Measurements from ENCODE around the gene CTSO. TPM values are rescaled to one million over a fixed set of nuclear protein-coding genes. Genes with fewer than 3 reads are reported as not detected.

Gene CTSO
- total RNA-seq = 28.1 TPM
- long read RNA-seq, transcript CTSO-201 (8 exons, 2,954 nt) = major isoform, 81 of 92 reads
- long read RNA-seq, partial matches to known transcripts = 5 of 92 reads
- long read RNA-seq, other reads (novel, unspliced or antisense) = 6 of 92 reads

- Histone ChIP-seq H3K36me3 (no peaks in the 10 kb centered on the region), H3K4me1 (peaks cover 10% of the 10 kb centered on the region), H3K9me3 (no peaks in the 10 kb centered on the region), H3K27me3 (ENCODE audit: low read depth) (no peaks in the 10 kb centered on the region), H3K27ac (peak within 1 kb of the TSS; percentile 99), H3K4me3 (peak within 1 kb of the TSS; percentile 69)
- DNase-seq = peak; percentile 85
- intact Hi-C loops (cut with DNase I) = loop anchor here (5.0 kb wide), 1 partner anchor 141 kb away; no protein-coding TSS in a partner anchor
- peak; percentile 95 to 97 for ATAC-seq
- peak; percentile 64 for TF ChIP-seq CTCF (IDR thresholded peaks at IDR 0.05)
These were observed at the start of gene CTSO for GRCh38 chr4:155953151-155954117. Gene CTSO (minus strand): TSS chr4:155953866. CDS start chr4:155953847, 19 bp downstream.

GRCh38 chr4:156000491-156000890, 46.8 kb upstream of the CTSO start:
- H3K27me3 ChIP-seq (ENCODE audit: low read depth) = no peaks in the 10 kb centered on the region
- ATAC-seq (no peak), DNase-seq (no peak)
- H3K4me3 ChIP-seq = no peak overlapping the region
- intact Hi-C loops (cut with DNase I) = no loop called here
- no peaks in the 10 kb centered on the region for H3K4me1 ChIP-seq
- no peak overlapping the region for H3K27ac ChIP-seq
- TF ChIP-seq CTCF (IDR thresholded peaks at IDR 0.05) = no peak
- no peaks in the 10 kb centered on the region for H3K36me3 ChIP-seq
- H3K9me3 ChIP-seq = no peaks in the 10 kb centered on the region

- Histone ChIP-seq H3K27ac (no peak overlapping the region), H3K9me3 (no peaks in the 10 kb centered on the region), H3K27me3 (ENCODE audit: low read depth) (no peaks in the 10 kb centered on the region), H3K36me3 (no peaks in the 10 kb centered on the region), H3K4me3 (no peak overlapping the region), H3K4me1 (no peaks in the 10 kb centered on the region)
- ATAC-seq (no peak), DNase-seq (no peak)
- intact Hi-C loops (cut with DNase I) = no loop called here
- no peak for TF ChIP-seq CTCF (IDR thresholded peaks at IDR 0.05)
These were observed 46.1 kb upstream of the CTSO start for GRCh38 chr4:155999725-156000124.

- Histone ChIP-seq H3K27me3 (ENCODE audit: low read depth) (no peaks in the 10 kb centered on the region), H3K4me1 (no peaks in the 10 kb centered on the region), H3K4me3 (no peak overlapping the region), H3K27ac (no peak overlapping the region), H3K36me3 (no peaks in the 10 kb centered on the region), H3K9me3 (no peaks in the 10 kb centered on the region)
- DNase-seq (no peak), ATAC-seq (no peak)
- TF ChIP-seq CTCF (IDR thresholded peaks at IDR 0.05) = no peak
- intact Hi-C loops (cut with DNase I) = no loop called here
These were observed 41.4 kb upstream of the CTSO start for GRCh38 chr4:155995069-155995468.

GRCh38 chr4:155984106-155984797, 30.6 kb upstream of the CTSO start:
- Histone ChIP-seq H3K4me1 (no peaks in the 10 kb centered on the region), H3K27ac (no peak overlapping the region), H3K9me3 (no peaks in the 10 kb centered on the region), H3K27me3 (ENCODE audit: low read depth) (no peaks in the 10 kb centered on the region), H3K4me3 (no peak overlapping the region), H3K36me3 (no peaks in the 10 kb centered on the region)
- intact Hi-C loops (cut with DNase I) = no loop called here
- DNase-seq (no peak), ATAC-seq (no peak)
- no peak for TF ChIP-seq CTCF (IDR thresholded peaks at IDR 0.05)

Data from lower lobe of right lung (tissue), 2 donors.